CD4-positive, alpha-beta T cell treated with Interleukin-12 subunit alpha and Interleukin-12 subunit beta, for 1 hour (primary cell): Measurements from ENCODE around the gene LAG3.
"Not testable (repeated sequence)": the region's sequence is repeated elsewhere in the genome, so short reads cannot be mapped to it uniquely, and the experiment has no call there.

Experiments
- DNase-seq: peaks from one replicate; pipeline ENCODE4 v3.0.0-alpha.2; 2020

Gene LAG3

GRCh38 chr12:6772331-6772695, at the start of gene LAG3:
TSS of gene LAG3 (plus strand) at chr12:6772520. CDS start at chr12:6772853, 333 bp downstream.
- peak; percentile 38 for DNase-seq

- DNase-seq, result no peak
Measured at GRCh38 chr12:6722863-6723262, 49.5 kb upstream of the LAG3 start.

GRCh38 chr12:6723607-6724408, 48.5 kb upstream of the LAG3 start, which contains the start of gene COPS7A:
TSS of gene COPS7A (plus strand) at chr12:6724046. CDS start at chr12:6724657, 611 bp downstream.
- DNase-seq, result peak; percentile 98

- DNase-seq, result no peak
Measured at GRCh38 chr12:6724409-6724797, 47.9 kb upstream of the LAG3 start.

GRCh38 chr12:6725350-6725749, 47.0 kb upstream of the LAG3 start:
- no peak for DNase-seq

GRCh38 chr12:6729186-6729585, 43.1 kb upstream of the LAG3 start:
- DNase-seq, result no peak

- DNase-seq, result no peak
Measured at GRCh38 chr12:6730169-6730568, 42.2 kb upstream of the LAG3 start.

- no peak for DNase-seq
Measured at GRCh38 chr12:6734506-6735387, 37.6 kb upstream of the LAG3 start.

GRCh38 chr12:6735448-6736191, 36.7 kb upstream of the LAG3 start:
- peak; percentile 53 for DNase-seq

GRCh38 chr12:6736754-6737153, 35.6 kb upstream of the LAG3 start:
- DNase-seq, result no peak

- not testable (repeated sequence) for DNase-seq
Measured at GRCh38 chr12:6742080-6742479, 30.2 kb upstream of the LAG3 start.

GRCh38 chr12:6742834-6743233, 29.5 kb upstream of the LAG3 start:
- no peak for DNase-seq

GRCh38 chr12:6743300-6743699, 29.0 kb upstream of the LAG3 start:
- not testable (repeated sequence) for DNase-seq

GRCh38 chr12:6745741-6746525, 26.4 kb upstream of the LAG3 start:
- DNase-seq, result no peak

GRCh38 chr12:6747216-6747615, 25.1 kb upstream of the LAG3 start:
- DNase-seq, result no peak

- DNase-seq, result no peak
Measured at GRCh38 chr12:6748761-6749160, 23.6 kb upstream of the LAG3 start.

- DNase-seq, result no peak
Measured at GRCh38 chr12:6750506-6750905, 21.8 kb upstream of the LAG3 start.

GRCh38 chr12:6751767-6752166, 20.6 kb upstream of the LAG3 start:
- DNase-seq, result no peak

- peak; percentile 45 for DNase-seq
Measured at GRCh38 chr12:6752167-6752920, 20.0 kb upstream of the LAG3 start.

- DNase-seq, result peak; percentile 98
Measured at GRCh38 chr12:6752921-6753771, 19.2 kb upstream of the LAG3 start, which contains the start of gene MLF2. TSS of gene MLF2 (minus strand) at chr12:6753141. CDS start at chr12:6752334, 807 bp downstream.
